ENCODE measurements around the gene BMPR1B. TPM values are rescaled to one million over a fixed set of nuclear protein-coding genes. Genes with fewer than 3 reads are reported as not detected.

The BMPR1B gene
- total and polyA plus RNA-seq, 4 donors: 0.27 to 0.70 (median 0.48) TPM

- WGBS: 0% methylated on average over 1 of the region's 1 CpG
- Histone ChIP-seq H3K9ac (ENCODE audit: low read depth in 1 of 2, low read length in 2 of 2) (no peak overlapping the region), H3K36me3 (ENCODE audit: control insufficient read depth in 4 of 4, insufficient read depth in 3 of 4, low read depth in 1 of 4, low read length in 3 of 4) (no peaks in the 10 kb centered on the region), H3K9me3 (ENCODE audit: control insufficient read depth in 4 of 4, low read length in 3 of 4) (no peaks in the 10 kb centered on the region), H3K4me1 (ENCODE audit: control insufficient read depth in 4 of 4, insufficient read depth in 4 of 4, low read length in 3 of 4) (no peaks in the 10 kb centered on the region), H3K27me3 (ENCODE audit: control insufficient read depth in 4 of 4, insufficient read depth in 4 of 4, low read length in 3 of 4) (no peaks in the 10 kb centered on the region), H3K27ac (ENCODE audit: low read depth in 1 of 2, low read length in 2 of 2) (no peak overlapping the region), H3K4me3 (ENCODE audit: low read depth in 1 of 3, low read length in 3 of 3) (no peak overlapping the region)
- no peak for TF ChIP-seq GABPA (IDR thresholded peaks at IDR 0.05 in 1 of 2, conservative IDR thresholded peaks at IDR 0.05 in 1 of 2)
- TF ChIP-seq TAF1 (conservative IDR thresholded peaks at IDR 0.05): no peak
- no peak for TF ChIP-seq NR2F2 (IDR thresholded peaks at IDR 0.05)
- TF ChIP-seq RXRA (IDR thresholded peaks at IDR 0.05): no peak
- no peak for TF ChIP-seq ZBTB33 (IDR thresholded peaks at IDR 0.05)
- no peak for TF ChIP-seq YY1 (IDR thresholded peaks at IDR 0.05)
- no peak for TF ChIP-seq ATF3 (IDR thresholded peaks at IDR 0.05)
- TF ChIP-seq FOXA1 (IDR thresholded peaks at IDR 0.05): no peak
- no peak for TF ChIP-seq REST (IDR thresholded peaks at IDR 0.05)
- no peak for TF ChIP-seq SP1 (IDR thresholded peaks at IDR 0.05)
- TF ChIP-seq JUND (IDR thresholded peaks at IDR 0.05): no peak
- no peak for TF ChIP-seq FOXA2 (IDR thresholded peaks at IDR 0.05)
- TF ChIP-seq HNF4G (IDR thresholded peaks at IDR 0.05): no peak
- TF ChIP-seq RAD21 (IDR thresholded peaks at IDR 0.05): no peak
- no peak for TF ChIP-seq CTCF (IDR thresholded peaks at IDR 0.05; ENCODE audit: low read depth, low read length, missing input control)
- no peak for TF ChIP-seq EGR1 (IDR thresholded peaks at IDR 0.05; ENCODE audit: low read depth in 2 of 2)
- TF ChIP-seq HNF4A (conservative IDR thresholded peaks at IDR 0.05): no peak
- no peak for TF ChIP-seq MAX (IDR thresholded peaks at IDR 0.05)
- no peak for DNase-seq (ENCODE audit: low spot score)
Observed at GRCh38 chr4:94970650-94971049, 212.9 kb downstream of the BMPR1B start.

Data from liver (tissue), 9 donors.